ENCODE measurements around the gene CYTL1. TPM values are rescaled to one million over a fixed set of nuclear protein-coding genes. Genes with fewer than 3 reads are reported as not detected.

Gene CYTL1
- polyA plus RNA-seq, 2 donors: 0.57 to 1.6 TPM

Other genes starting within 250 kb of the CYTL1 start
- gene MSX1, start 159.8 kb downstream of the CYTL1 start, polyA plus RNA-seq: under 1 TPM; 0.36 to 0.37 TPM
- gene STK32B, start 32.0 kb upstream of the CYTL1 start, polyA plus RNA-seq: under 1 TPM; 0.22 to 0.24 TPM

Data from esophagus (tissue), 2 donors.